Epidermal melanocyte (primary cell): ENCODE data around the gene FOXO1.
A peak's percentile ranks its signal among the peaks of the same experiment; 100 is the strongest.
"Not testable (repeated sequence)": the region's sequence is repeated elsewhere in the genome, so short reads cannot be mapped to it uniquely, and the experiment has no call there.

Experiments used
- DNase-seq: peaks from one replicate; pipeline ENCODE4 v3.0.0; 2011; ENCODE audit warnings: low spot score; ENCODE audit not compliant: insufficient read length

FOXO1 gene

DNA sequence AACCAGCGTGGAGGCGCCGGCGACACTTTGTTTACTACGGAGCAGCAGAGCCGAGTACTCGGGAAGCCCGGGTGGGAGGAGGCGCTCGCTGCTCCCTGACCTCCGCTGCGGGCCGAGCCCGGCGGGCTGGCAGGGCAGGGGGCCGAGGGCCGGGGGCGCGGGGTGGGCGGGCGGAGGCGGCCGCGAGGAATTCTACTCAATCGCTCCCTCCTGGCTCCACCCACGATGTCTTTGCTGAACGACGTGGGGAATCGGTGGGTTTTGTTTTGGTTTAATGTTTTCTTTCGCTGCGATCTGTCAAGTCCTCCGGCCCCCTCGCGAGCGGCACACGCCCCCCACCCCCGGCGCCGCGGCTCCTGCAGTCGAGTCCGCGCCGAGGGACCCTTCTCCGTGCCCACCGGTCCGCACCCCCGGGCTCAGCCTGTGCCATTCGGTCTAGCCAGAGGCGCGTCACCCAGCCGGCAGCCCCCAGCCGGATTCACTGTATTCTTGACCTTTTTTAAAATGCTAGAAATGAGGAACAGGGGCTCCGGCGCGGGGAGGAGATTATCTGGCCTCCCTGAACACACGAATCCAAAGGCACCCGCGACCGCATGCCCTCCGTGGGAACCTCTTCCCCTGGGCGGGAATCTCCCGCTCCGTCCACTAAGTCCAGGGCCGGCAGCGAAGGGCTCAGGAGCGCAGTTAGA lies 636 bp upstream of the FOXO1 start:
- peak; percentile 58 for DNase-seq

- no peak for DNase-seq
Observed at GRCh38 chr13:40665126-40666044, 1.1 kb downstream of the FOXO1 start.

DNA sequence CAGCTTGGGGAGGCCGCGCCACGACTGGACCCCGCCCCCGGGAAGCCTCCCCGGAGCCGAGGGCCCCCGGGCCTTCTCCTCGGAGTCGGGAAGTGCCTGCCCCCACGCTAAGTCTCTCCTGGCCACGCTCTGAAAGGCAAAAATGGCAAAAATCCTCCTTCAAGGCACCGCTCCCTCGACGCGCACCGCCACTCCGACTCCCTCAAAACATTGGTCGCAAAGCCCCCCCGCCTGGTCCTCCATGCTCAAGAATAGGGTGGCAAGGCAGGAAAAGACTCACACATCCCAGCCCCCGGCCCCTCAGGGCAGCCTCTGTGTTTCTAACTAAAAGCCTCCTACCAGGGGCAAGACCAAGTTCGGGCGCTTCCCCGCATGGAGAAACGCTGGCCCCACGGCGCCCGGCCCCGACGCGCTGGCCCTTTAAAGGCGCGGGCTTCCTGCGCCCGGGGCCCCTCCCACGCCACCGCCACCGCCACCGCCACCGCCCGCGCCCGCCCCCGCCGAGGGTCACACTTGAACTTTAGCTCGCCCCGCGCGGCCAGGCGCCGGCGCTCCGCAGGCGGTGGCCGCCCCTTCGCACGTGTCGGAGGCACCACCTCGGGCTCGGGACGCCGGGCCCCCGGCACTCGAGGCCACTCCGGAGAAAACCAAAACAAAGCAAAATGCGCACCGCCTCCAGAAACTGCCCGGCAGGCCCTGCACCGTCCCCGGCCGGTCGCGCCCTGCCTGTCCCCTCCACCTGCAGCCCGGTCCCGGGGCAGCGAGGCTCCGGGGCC lies 1.9 kb downstream of the FOXO1 start:
- no peak for DNase-seq

- DNase-seq, result not testable (repeated sequence)
Observed at GRCh38 chr13:40664100-40664349, 2.4 kb downstream of the FOXO1 start.

GRCh38 chr13:40662866-40663265 lies 3.6 kb downstream of the FOXO1 start:
- no peak for DNase-seq

DNA sequence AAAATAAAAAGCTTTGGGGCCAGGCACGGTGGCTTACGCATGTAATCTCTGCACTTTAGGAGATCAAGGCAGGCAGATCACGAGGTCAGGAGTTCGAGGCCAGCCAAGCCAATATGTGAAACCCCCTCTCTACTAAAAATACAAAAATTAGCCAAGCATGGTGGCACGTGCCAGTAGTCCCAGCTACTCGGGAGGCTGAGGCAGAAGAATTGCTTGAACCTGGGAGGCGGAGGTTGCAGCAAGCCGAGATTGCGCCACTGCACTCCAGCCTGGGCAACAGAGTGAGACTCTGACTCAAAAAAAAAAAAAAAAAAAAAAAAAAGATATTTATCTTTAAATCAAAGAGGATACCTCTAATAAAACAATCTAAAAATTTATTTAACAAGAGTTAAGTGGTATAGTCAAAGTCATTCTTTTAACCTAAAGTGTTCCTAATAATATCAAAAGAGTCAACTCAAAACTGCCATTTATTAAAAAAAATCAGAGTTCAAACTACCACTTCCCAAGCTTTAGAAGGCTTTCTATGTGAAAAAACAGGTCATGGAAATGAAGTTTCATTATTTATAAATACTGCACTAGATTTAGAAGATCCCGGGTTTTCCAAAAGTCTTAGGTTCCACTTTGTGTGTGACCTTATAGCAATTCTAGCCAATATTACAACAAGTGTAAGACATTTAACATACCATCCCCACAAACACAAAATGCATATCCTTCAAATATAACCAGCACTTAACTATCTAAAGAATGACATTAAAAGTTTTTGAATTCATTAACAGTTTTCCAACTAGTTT lies 4.4 kb downstream of the FOXO1 start:
- no peak for DNase-seq

GRCh38 chr13:40660692-40661091 lies 5.7 kb downstream of the FOXO1 start:
- no peak for DNase-seq

DNA sequence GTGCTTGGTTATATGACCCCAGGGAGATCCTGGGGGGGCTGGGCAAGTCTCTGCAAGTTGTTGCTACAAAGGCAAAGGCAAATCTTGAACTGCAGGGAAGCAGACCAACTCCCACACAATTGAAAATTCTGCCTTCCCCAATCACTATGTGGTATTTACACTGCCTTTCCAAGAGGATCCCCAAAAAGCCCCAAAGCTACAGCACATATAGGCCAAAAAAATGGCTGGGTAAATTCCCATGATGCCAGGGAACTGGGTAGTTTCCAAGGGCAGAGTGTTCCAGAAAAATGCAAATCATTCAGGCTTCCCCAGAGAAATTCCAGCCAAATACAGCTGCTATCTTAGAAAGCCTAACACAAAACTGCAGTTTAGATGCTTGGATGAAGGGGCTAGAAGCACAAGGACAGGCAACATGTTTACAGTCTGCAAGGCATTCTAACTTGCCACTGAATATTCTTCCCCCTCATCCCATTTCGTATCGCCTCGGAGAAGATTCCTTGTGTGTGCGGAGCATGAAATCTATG lies 6.2 kb downstream of the FOXO1 start:
- no peak for DNase-seq

- DNase-seq, result no peak
Observed at GRCh38 chr13:40657951-40658350, 8.5 kb downstream of the FOXO1 start.

GRCh38 chr13:40657307-40657706 lies 9.1 kb downstream of the FOXO1 start:
- no peak for DNase-seq

DNA sequence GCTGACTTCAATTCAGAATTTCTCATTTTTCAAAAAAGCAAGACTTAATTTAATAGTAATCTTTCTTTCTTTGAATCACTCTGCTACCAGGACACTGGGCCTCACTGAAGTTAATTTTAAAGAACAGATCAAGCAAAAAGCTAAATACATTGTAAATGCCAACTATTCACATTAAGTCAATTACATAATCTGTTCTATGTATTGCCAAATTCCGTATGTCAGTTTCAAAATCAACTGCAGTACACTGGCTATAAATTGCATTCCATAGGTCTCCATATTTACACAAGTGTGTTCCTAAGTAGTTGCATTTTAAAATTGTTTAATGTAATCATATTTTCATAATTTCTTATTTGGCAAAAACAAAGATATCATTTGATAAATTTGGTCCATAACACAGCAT lies 10.1 kb downstream of the FOXO1 start:
- DNase-seq, result no peak

DNA sequence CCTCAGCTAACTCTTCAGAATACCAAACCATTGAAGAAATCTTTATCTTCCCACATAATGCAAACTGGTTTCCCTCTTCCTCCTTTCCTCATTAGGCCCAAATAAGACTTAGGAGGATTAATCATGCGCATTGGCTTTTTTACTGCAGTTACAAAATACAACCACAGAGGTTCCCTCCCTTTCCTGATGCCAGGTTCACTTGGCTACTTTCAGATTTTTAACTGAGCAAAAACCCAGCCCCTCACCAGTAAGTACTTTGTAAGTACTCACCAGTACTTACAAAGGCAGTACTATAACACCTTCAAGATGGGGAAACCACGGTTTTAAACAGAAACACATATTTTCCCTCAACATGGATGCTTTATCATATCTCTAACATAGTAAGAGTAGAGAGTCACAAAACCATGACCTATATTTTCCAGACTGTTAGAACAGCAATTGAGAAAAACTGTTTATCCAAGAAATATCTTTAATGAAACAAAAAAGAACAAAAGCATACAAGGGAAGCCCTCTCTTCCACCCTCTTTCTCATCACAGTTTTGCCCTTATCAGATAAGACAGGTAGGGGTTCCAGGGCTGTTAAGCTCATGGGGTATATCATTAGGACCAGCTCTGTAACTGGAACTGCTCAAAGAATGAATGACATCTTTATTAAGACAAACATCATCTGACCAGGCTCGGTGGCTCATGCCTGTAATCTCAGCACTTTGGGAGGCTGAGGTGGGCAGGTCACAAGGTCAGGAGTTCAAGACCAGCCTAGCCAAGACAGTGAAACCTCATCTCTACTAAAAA lies 12.7 kb downstream of the FOXO1 start:
- DNase-seq, result no peak

- no peak for DNase-seq
Observed at GRCh38 chr13:40652588-40652940, 13.9 kb downstream of the FOXO1 start.

DNA sequence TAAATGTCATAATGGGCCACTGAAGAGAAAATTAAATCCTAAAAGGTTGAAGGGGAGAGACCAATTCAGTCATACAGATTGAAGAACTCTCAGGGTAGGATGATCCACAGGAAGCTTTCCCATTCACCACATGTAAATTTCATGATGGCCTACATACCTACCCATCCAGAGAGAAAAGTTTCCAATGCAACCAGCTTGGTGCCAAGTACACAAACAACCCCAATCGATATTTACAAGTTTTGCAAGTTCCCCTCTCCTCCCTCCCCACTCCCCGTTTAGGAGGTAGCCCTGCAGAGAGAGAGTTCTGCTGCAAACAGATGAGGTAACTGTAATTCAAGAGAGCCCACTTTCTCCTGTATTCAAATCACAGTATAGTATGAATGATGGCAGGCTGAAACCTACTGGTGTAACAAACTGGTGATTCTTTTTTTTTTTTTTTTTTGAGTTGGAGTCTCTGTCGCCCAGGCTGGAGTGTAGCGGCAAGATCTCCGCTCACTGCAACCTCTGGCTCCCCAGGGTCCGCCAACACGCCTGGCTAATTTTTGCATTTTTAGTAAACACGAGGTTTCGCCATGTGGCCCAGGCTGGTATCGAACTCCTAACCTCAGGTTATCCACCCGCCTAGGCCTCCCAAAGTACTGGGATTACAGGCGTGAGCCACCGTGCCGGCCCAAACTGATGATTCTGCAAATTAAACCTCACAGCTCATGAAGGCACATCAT lies 14.4 kb downstream of the FOXO1 start:
- DNase-seq, result no peak

DNA sequence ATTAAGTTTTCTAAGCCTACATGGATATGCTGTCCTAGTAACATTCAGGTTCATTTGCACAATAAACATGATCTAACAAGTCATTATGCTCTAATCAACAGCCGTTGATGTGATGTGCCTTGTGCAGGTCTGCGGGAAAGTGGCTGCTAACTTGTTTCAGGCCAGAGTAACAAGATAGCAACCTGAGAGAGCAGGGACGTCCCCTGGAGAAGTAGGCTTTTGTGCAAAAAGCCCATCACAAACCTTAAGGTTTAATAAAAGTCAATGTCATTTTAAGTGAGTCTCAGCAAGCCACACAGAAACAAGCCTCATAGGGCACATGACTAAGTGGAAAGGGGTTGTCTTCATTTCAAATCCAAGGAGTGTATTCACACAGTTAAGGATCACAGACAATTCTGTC lies 17.6 kb downstream of the FOXO1 start:
- DNase-seq, result no peak

DNA sequence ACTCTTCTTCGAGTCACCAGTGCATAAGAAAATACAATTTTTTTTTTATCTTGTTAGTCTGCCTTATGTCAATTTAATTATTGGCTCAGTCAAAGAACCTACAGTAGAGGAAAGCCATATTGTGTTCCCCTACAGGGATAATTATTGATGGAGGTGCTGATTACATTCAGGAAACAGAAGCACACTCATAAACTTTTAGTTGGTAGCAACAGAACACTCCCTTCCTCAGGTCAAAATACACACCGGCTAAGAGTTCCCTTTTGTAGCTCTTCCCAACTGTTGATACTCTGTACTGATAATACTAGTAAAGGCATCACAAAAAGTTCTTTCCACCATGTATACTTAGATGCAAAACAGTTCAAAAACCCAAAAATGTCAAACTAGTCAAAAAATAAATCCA lies 18.4 kb downstream of the FOXO1 start:
- DNase-seq, result no peak

DNA sequence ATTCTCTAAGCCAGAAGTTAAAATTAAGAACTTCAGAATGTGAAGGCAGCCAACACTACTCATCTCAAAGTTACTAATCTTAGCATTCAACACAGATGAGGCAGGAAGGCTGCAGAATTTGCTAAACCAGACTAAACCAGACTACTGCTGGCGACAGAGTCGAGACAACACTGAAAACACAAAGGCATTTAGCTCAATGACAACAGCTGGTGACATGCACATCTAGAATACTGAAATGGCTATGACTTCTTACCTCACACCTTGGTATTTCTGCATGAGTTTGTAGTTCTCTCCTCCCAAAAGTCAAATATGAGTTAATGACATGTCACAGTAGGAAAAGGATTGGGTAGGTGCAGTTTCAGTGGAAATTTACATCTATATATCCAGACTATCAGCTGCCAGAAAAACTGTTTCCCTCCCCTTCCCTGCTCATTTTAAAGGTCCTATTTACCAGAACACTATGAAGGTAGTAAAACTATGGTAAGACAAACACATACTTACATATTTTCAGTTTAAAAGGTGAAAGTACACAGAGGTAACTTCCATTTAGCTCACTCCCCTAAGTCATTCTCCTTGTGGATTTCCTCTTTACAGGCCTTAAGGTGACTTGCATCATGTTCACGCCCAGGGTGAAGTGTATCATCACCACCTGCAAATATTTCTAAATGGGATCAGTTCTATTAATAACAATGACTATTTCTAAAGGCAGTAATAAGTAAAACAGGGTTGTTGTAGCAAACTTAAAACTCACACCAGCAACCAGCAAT lies 21.4 kb downstream of the FOXO1 start:
- no peak for DNase-seq

DNA sequence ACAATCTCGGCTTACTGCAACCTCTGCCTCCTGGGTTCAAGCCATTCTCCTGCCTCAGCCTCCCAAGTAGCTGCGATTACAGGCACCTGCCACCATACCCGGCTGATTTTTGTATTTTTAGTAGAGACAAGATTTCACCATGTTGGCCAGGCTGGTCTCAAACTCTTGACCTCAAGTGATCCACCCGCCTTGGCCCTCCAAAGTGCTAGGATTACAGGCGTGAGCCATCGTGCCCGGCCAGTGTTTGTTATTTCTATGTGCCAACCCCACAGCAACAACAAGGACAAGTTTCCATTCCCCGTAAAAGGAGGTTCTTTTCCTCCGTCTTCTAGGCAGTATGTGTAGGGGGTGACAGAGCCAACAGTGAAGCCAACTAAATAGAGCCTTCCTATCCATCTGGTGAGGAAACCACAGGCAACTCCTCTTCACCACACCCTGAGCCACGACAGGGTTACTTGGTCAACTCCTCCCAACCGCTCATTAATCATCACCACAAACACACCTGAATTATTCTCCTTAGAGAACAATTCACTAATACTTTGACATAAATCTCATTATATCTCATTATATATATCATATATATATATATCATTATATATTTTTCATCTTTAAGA lies 25.5 kb downstream of the FOXO1 start:
- no peak for DNase-seq

DNA sequence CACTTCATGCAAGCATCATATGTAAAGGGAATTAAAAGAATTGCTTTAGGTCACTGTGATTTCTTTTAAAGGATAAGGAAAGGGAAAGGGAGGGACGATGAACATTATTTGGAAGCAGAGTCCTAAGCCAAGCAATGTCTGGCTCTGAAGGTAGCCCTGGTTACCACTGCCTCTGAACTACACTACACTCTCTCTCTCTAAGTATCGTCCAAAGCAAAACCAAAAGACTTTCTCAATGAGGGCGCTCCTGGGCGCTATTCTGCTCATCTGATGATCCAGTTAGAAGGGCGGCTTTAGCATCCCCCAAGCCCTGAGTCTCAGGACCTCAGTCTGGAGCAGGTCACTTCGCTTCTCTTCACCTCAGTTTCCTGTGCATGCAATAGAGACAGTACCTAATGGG lies 26.2 kb downstream of the FOXO1 start:
- no peak for DNase-seq
